ENCODE measurements around the gene MYO1E.
A peak's percentile ranks its signal among the peaks of the same experiment; 100 is the strongest.

Gene MYO1E

GRCh38 chr15:59262316-59262715 is 110.4 kb downstream of the MYO1E start:
- no peak for DNase-seq (ENCODE audit: low read depth in 3 of 3)

GRCh38 chr15:59260090-59260489 is 112.6 kb downstream of the MYO1E start:
- DNase-seq (ENCODE audit: low read depth in 3 of 3), result no peak

- no peak for DNase-seq (ENCODE audit: low read depth in 3 of 3)
Observed at GRCh38 chr15:59259137-59259943, 113.3 kb downstream of the MYO1E start.

- DNase-seq (ENCODE audit: low read depth in 3 of 3), result no peak
Observed at GRCh38 chr15:59258317-59258716, 114.4 kb downstream of the MYO1E start.

- no peak for DNase-seq (ENCODE audit: low read depth in 3 of 3)
Observed at GRCh38 chr15:59257140-59257539, 115.5 kb downstream of the MYO1E start.

- DNase-seq (ENCODE audit: low read depth in 3 of 3), result no peak
Observed at GRCh38 chr15:59256482-59256881, 116.2 kb downstream of the MYO1E start.

- no peak for DNase-seq (ENCODE audit: low read depth in 3 of 3)
Observed at GRCh38 chr15:59255680-59256336, 116.9 kb downstream of the MYO1E start.

- no peak for DNase-seq (ENCODE audit: low read depth in 3 of 3)
Observed at GRCh38 chr15:59252137-59252536, 120.5 kb downstream of the MYO1E start.

GRCh38 chr15:59251001-59251845 is 121.4 kb downstream of the MYO1E start:
- DNase-seq (ENCODE audit: low read depth in 3 of 3), result no peak

GRCh38 chr15:59250249-59250648 is 122.4 kb downstream of the MYO1E start:
- DNase-seq (ENCODE audit: low read depth in 3 of 3), result no peak

GRCh38 chr15:59249816-59250215 is 122.9 kb downstream of the MYO1E start:
- DNase-seq (ENCODE audit: low read depth in 3 of 3), result no peak

GRCh38 chr15:59247364-59247763 is 125.3 kb downstream of the MYO1E start:
- DNase-seq (ENCODE audit: low read depth in 3 of 3), result peak in 2 of 3 experiments; percentile 5 to 11

GRCh38 chr15:59245559-59245958 is 127.1 kb downstream of the MYO1E start:
- no peak for DNase-seq (ENCODE audit: low read depth in 3 of 3)

GRCh38 chr15:59244337-59244736 is 128.3 kb downstream of the MYO1E start:
- no peak for DNase-seq (ENCODE audit: low read depth in 3 of 3)

- no peak for DNase-seq (ENCODE audit: low read depth in 3 of 3)
Observed at GRCh38 chr15:59243622-59244021, 129.0 kb downstream of the MYO1E start.

- DNase-seq (ENCODE audit: low read depth in 3 of 3), result no peak
Observed at GRCh38 chr15:59242649-59243048, 130.0 kb downstream of the MYO1E start.

- no peak for DNase-seq (ENCODE audit: low read depth in 3 of 3)
Observed at GRCh38 chr15:59240036-59240435, 132.6 kb downstream of the MYO1E start.

GRCh38 chr15:59237924-59238331 is 134.7 kb downstream of the MYO1E start:
- DNase-seq (ENCODE audit: low read depth in 3 of 3), result no peak

GRCh38 chr15:59237119-59237855 is 135.4 kb downstream of the MYO1E start:
- DNase-seq (ENCODE audit: low read depth in 3 of 3), result no peak

- DNase-seq (ENCODE audit: low read depth in 3 of 3), result no peak
Observed at GRCh38 chr15:59236394-59236793, 136.3 kb downstream of the MYO1E start.

GRCh38 chr15:59232476-59232875 is 140.2 kb downstream of the MYO1E start:
- DNase-seq (ENCODE audit: low read depth in 3 of 3), result no peak

All from stimulated activated CD4-positive, alpha-beta T cell treated with anti-CD3 and anti-CD28 coated beads, TNF-alpha, amount 100 ng/mL, for 4 hours (primary cell).